ENCODE results near the gene ADAMTS1.
"Not testable (repeated sequence)": the region's sequence is repeated elsewhere in the genome, so short reads cannot be mapped to it uniquely, and the experiment has no call there.

Gene ADAMTS1

GRCh38 chr21:26845066-26845758, at the start of gene ADAMTS1:
TSS of gene ADAMTS1 (minus strand) at chr21:26845409. CDS start at chr21:26844954, 455 bp downstream.
- peak; percentile 95 for DNase-seq

GRCh38 chr21:26892151-26892550, 46.9 kb upstream of the ADAMTS1 start:
- no peak for DNase-seq

- no peak for DNase-seq
Measured at GRCh38 chr21:26888931-26889330, 43.7 kb upstream of the ADAMTS1 start.

GRCh38 chr21:26888256-26888655, 43.0 kb upstream of the ADAMTS1 start:
- no peak for DNase-seq

- no peak for DNase-seq
Measured at GRCh38 chr21:26887251-26887650, 42.0 kb upstream of the ADAMTS1 start.

DNA sequence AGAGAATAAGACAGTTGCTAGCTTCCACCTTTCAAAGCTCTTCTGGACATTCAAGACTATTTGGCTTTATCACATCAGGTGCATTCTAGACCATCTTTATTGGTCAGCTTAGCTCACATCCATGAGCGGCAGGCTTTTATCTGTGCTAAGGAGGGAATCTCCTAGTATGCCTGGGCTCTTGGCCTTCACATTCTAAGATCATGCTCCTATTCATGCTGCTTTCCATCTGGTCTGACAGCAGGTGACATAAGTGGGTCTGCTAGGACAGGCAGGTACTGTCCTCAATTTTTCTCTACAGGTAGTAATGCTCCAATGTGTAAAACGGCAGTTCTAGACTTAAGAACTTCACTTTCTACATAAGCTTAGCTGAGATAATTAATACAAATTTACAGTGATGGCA, 39.2 kb upstream of the ADAMTS1 start:
- no peak for DNase-seq

DNA sequence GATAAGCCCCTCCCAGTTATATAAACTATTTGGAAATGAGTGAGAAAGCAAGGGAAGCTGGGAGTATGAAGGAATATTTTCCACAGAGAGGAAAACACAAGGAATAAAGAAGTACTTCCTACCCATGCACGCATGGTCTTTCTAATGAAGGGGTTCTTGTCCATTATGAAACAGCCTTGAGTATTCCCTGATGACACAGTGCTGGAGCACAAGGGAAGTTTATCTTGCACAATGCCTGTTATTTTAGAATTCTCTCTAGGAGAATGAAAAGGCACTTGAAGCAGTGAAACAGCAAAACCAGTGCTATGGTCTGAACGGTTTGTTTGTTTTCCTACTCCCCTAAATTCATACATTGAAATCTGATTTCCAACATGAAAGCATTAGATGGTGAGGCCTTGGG, 38.6 kb upstream of the ADAMTS1 start:
- no peak for DNase-seq

GRCh38 chr21:26881504-26882228, 36.5 kb upstream of the ADAMTS1 start:
- no peak for DNase-seq

DNA sequence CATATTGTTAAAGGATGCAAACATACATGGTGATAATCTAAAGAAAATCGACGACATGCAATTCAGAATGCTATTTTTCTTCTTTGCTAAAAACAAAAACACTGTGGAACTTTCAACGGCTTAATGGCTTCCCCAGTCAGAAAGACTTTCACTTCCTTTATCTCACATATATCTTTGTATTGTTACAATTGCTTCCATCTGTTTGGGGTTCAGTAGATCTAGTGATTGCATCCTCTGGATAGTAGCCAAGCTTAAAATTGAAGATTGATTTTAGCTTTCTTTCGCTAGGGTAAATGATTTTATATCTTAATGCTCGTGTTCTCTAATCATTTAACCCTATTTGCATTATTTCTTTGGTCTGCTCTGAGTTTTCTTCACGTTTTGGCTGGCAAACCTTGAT, 31.8 kb upstream of the ADAMTS1 start:
- no peak for DNase-seq

DNA sequence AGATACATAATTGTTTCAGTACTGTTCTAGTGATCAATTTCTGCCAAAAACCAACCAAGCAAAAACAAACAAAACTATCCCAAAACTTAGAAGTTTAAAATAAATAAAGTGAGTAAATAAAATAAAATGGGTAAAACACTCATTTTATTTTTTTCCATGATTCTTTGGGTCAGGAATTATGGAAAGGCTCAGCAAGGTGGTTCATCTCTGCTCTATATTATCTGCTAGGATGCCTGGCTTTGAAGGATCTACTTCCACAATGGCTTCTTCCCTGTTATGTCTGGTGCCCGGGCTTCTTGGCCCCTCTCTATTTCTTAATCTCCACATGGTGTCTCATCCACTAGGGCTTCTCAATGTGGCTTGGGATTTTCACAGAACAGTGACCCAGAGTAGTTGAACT, 29.1 kb upstream of the ADAMTS1 start:
- no peak for DNase-seq

- no peak for DNase-seq
Measured at GRCh38 chr21:26865857-26866256, 20.6 kb upstream of the ADAMTS1 start.

DNA sequence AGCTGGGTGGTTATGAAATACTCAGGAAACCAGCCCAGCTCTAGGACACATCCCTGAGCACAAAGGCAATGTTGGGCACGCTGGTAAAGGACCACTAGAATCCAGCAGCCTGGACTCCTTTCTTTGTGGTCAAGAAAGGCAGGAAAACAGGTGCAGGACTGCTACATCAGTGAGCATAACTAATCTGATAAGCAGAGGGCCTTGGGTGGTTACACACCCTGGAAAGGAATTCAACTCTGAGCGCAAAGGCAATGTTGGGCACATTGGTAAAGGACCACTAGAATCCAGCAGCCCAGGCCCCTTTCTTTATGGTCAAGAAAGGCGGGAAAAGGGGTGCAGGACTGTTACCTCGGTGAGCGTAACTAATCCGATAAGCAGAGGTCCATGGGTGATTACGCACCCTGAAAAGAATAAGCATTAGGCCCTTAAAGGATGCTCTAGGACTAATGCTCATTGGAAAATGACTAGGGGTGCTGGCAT, 11.7 kb upstream of the ADAMTS1 start:
- DNase-seq, result not testable (repeated sequence)

- DNase-seq, result not testable (repeated sequence)
Measured at GRCh38 chr21:26854695-26855094, 9.5 kb upstream of the ADAMTS1 start.

DNA sequence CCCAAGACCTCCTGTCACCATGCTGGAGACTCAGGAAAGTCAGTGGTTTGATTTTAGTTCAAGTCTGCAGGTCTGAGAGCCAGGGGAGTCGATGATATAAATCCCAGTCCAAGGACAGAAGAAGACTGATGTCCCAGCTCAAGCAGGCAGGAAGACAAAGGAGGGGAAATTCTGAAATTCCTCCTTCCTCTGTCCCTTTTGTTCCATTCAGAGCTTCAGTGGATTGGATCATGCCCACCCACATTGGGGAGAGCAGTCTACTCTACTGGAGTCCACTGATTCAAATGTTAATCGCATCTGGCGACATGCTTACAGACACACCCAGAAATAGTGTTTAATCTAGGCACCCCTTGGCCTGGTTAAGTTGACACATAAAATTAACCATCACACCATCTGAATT, 7.2 kb upstream of the ADAMTS1 start:
- DNase-seq, result no peak

GRCh38 chr21:26851109-26851944, 6.1 kb upstream of the ADAMTS1 start:
- peak; percentile 75 for DNase-seq

GRCh38 chr21:26850116-26850643, 5.0 kb upstream of the ADAMTS1 start:
- DNase-seq, result no peak

GRCh38 chr21:26849428-26850115, 4.4 kb upstream of the ADAMTS1 start:
- DNase-seq, result no peak

DNA sequence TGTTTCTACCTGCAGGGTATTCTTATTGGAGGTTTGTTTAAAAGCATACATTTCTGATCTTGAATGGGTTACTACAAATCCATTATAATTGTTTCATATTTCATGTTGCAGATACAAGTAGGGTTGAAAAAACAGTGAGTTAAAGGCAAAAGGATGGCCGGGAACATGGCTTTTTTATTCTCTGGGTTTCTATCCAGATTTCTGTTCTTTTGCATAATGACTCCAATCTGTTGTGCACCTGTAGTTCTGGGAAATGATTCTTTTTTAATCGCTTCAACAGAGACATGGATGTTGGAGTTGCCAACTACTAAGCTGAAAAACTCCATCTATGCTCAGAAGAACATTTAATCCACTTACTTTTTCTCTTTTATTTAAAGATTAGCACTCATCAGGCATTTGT, 2.7 kb upstream of the ADAMTS1 start:
- no peak for DNase-seq

- DNase-seq, result no peak
Measured at GRCh38 chr21:26847002-26847401, 1.8 kb upstream of the ADAMTS1 start.

DNA sequence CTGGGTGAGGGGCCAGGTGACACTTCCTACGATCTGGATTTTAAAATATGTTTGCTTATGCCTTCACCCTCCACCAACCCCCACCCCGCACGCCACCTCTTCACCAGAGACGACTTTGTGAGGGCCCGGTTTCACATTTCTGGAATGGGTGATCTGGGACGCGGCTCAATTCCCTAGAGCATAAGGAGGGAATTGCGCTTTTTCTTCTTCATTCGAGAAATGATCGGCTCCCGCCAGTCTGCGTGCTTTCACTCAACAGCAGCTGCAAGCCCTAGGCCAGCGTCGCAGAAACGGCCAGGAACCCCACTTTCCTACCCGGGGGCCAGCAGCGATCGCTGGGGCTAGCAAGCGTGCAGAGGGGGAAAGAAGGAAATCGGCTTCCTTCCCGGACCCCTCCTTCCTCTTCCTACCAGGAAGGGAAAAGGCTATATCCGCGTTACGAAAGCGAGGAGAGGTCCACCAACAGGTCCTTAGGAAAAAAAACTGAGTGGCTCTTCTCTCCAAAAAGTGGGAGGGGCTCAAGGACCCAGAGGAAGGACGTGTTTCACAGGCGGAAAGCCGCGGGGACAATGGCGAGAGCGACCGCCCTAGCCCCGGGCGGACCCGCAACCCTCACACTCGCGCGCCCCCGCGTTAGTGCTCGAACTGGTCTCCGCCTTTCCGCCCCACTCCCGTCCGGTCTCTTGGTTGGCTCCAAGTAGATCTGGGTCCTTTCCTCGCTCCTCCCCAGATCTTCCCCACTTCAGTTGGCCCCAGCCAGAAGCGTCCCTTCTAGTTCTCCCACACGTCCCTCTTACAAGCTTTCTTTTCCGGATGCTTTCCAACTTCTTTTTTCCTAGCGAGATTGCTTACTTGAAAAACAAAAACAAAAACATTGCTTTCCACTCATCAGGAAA, 1.1 kb upstream of the ADAMTS1 start:
- DNase-seq, result peak; percentile 93

- DNase-seq, result no peak
Measured at GRCh38 chr21:26845759-26846035, 488 bp upstream of the ADAMTS1 start.

Measured in islet precursor cell (in vitro differentiated cells).